Activated T-cell treated with anti-CD3 and anti-CD28 coated beads, Interleukin-2, amount 50 U/mL, for 72 hours (primary cell): Measurements from ENCODE around the gene USP47. TPM values are rescaled to one million over a fixed set of nuclear protein-coding genes. Genes with fewer than 3 reads are reported as not detected.

Experiments used
- ATAC-seq, 2 donors: fragments of 150-1000 bp; cut with Tn5 transposase; replicated peaks in 1 of 2; 2 replicates each; pipeline ENCODE4 v1.10.0; 2021; ENCODE audit warnings: moderate library complexity in 2 of 2, mild to moderate bottlenecking in 1 of 2
- DNase-seq, 2 donors: peaks; one replicate each; pipeline ENCODE4 v3.0.0; 2021 to 2022; ENCODE audit warnings: mixed read lengths in 1 of 2
- H3K27ac Mint-ChIP-seq: one replicate; pipeline ENCODE4 v1.8.0; 2022; ENCODE audit warnings: mild to moderate bottlenecking, moderate library complexity, mixed read lengths
- H3K27me3 Mint-ChIP-seq: one replicate; pipeline ENCODE4 v1.8.0; 2022; ENCODE audit warnings: low read depth, mixed read lengths
- H3K36me3 Mint-ChIP-seq, 2 donors: one replicate each; pipeline ENCODE4 v1.8.0; 2022; ENCODE audit warnings: mixed read lengths in 2 of 2, mild to moderate bottlenecking in 1 of 2; ENCODE audit not compliant: insufficient read depth in 2 of 2
- H3K4me1 Mint-ChIP-seq: one replicate; pipeline ENCODE4 v1.8.0; 2022; ENCODE audit warnings: low read depth, mixed read lengths
- H3K4me3 Mint-ChIP-seq, 2 donors: one replicate each; pipeline ENCODE4 v1.8.0; 2022; ENCODE audit warnings: mild to moderate bottlenecking in 2 of 2, mixed read lengths in 2 of 2, moderate library complexity in 2 of 2
- H3K9me3 Mint-ChIP-seq, 2 donors: one replicate each; pipeline ENCODE4 v1.8.0; 2022; ENCODE audit warnings: mixed read lengths in 2 of 2
- total RNA-seq, 2 donors: library from RNA; stranded (reverse); gene quantifications; one replicate each; pipeline ENCODE4 v1.2.3, GENCODE V29; 2022

The USP47 gene
- total RNA-seq, 2 donors from 2014 or later, result 75.8 to 85.6 TPM

GRCh38 chr11:11860103-11860979 is 18.6 kb downstream of the USP47 start:
- ATAC-seq, result no peak
- DNase-seq, result no peak
- H3K27me3 Mint-ChIP-seq, result no peaks in the 10 kb centered on the region
- H3K27ac Mint-ChIP-seq, result peak overlapping the region; percentile 59
- no peaks in the 10 kb centered on the region for H3K9me3 Mint-ChIP-seq
- H3K4me3 Mint-ChIP-seq, result peak overlapping the region in 1 of 2 donors; percentile 24
- H3K4me1 Mint-ChIP-seq, result peaks cover 69% of the 10 kb centered on the region
- H3K36me3 Mint-ChIP-seq, result no peaks in the 10 kb centered on the region

GRCh38 chr11:11862999-11863398 is 21.2 kb downstream of the USP47 start:
- Mint-ChIP-seq H3K36me3 (peaks cover 3 to 11% of the 10 kb centered on the region in 2 donors), H3K27ac (peak overlapping the region; percentile 29), H3K4me3 (no peak overlapping the region), H3K4me1 (peaks cover 69% of the 10 kb centered on the region), H3K9me3 (peaks cover 2 to 3% of the 10 kb centered on the region in 2 donors), H3K27me3 (no peaks in the 10 kb centered on the region)
- DNase-seq, result no peak
- no peak for ATAC-seq

DNA sequence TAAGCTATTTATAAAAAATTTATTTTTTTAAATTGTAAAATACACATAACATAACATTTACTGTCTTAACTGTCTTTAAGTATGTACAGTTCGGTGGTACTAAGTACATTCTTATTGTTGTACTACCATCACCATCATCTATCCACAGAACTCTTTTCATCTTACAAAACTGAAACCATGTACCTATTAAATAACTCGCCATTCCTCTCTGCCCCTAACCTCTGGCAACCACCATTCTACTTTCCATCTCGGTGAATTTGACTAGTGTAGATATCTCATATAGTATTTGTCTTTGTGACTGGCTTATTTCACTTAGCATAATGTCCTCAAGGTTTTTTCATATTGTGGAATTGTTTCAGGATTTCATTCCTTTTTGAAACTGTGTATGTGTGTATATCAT is 22.6 kb downstream of the USP47 start:
- H3K27ac Mint-ChIP-seq, result no peak overlapping the region
- DNase-seq (no peak), ATAC-seq (no peak)
- H3K9me3 Mint-ChIP-seq, result peaks cover 2 to 3% of the 10 kb centered on the region in 2 donors
- H3K36me3 Mint-ChIP-seq, result peaks cover 4 to 11% of the 10 kb centered on the region in 2 donors
- peak overlapping the region in 1 of 2 donors; percentile 3 for H3K4me3 Mint-ChIP-seq
- no peaks in the 10 kb centered on the region for H3K27me3 Mint-ChIP-seq
- peaks cover 65% of the 10 kb centered on the region for H3K4me1 Mint-ChIP-seq

GRCh38 chr11:11864803-11865202 is 23.0 kb downstream of the USP47 start:
- no peak for DNase-seq
- ATAC-seq, result no peak
- Mint-ChIP-seq H3K9me3 (peaks cover 2 to 3% of the 10 kb centered on the region in 2 donors), H3K4me1 (peaks cover 67% of the 10 kb centered on the region), H3K4me3 (peak overlapping the region in 1 of 2 donors; percentile 62), H3K27me3 (no peaks in the 10 kb centered on the region), H3K27ac (no peak overlapping the region), H3K36me3 (peaks cover 4 to 11% of the 10 kb centered on the region in 2 donors)

DNA sequence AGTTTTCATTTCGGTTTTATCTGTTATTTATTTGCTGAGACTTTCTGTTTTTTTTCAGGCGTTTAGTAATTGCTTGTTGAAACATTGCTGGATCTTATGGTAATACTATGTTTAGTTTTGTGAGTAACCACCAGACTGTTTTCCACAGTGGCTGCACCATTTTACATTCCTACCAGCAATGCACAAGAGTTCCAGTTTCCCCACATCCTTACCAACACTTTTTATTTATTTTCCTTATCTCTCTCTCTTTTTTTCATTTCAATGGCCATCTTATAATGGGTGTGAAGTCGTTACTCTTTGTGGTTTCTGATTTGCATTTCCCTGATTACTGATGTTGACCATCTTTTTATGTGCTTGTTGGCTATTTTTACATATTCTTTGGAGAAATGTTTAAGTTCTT is 23.7 kb downstream of the USP47 start:
- H3K27ac Mint-ChIP-seq, result no peak overlapping the region
- ATAC-seq, result no peak
- no peak for DNase-seq
- H3K4me1 Mint-ChIP-seq, result peaks cover 67% of the 10 kb centered on the region
- no peaks in the 10 kb centered on the region for H3K27me3 Mint-ChIP-seq
- peak overlapping the region; percentile 8 to 62 for H3K4me3 Mint-ChIP-seq
- H3K9me3 Mint-ChIP-seq, result peaks cover 2 to 3% of the 10 kb centered on the region in 2 donors
- H3K36me3 Mint-ChIP-seq, result peaks cover 4 to 11% of the 10 kb centered on the region in 2 donors

- ATAC-seq (no peak), DNase-seq (no peak)
- H3K4me3 Mint-ChIP-seq, result peak overlapping the region in 1 of 2 donors; percentile 8
- no peak overlapping the region for H3K27ac Mint-ChIP-seq
- H3K4me1 Mint-ChIP-seq, result peaks cover 70% of the 10 kb centered on the region
- peaks cover 2 to 3% of the 10 kb centered on the region in 2 donors for H3K9me3 Mint-ChIP-seq
- H3K27me3 Mint-ChIP-seq, result no peaks in the 10 kb centered on the region
- H3K36me3 Mint-ChIP-seq, result peaks cover 4 to 11% of the 10 kb centered on the region in 2 donors
Observed at GRCh38 chr11:11866203-11866602, 24.4 kb downstream of the USP47 start.

DNA sequence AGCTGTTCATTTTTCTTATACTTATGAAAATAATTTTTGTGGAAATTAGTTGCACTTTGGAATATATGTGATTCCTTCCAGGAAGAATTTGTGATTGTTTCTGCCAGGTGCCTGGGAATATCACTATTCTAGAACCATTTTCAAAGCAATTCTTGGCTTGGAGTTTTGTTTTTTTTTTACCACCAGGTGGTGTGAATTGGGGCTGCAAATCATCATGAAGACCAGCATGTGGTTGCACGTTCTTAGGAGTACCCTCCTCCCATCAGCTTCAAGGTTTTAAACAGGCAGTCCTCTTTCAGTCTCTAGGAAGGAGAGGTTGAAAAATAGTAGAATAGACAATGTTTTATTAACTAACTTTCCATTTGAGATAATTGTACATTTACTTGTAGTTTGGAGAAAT is 25.9 kb downstream of the USP47 start:
- Mint-ChIP-seq H3K27ac (no peak overlapping the region), H3K36me3 (peaks cover 4 to 11% of the 10 kb centered on the region in 2 donors), H3K27me3 (no peaks in the 10 kb centered on the region), H3K4me3 (no peak overlapping the region), H3K9me3 (peaks cover 2 to 3% of the 10 kb centered on the region in 2 donors), H3K4me1 (peaks cover 82% of the 10 kb centered on the region)
- ATAC-seq, result no peak
- no peak for DNase-seq

DNA sequence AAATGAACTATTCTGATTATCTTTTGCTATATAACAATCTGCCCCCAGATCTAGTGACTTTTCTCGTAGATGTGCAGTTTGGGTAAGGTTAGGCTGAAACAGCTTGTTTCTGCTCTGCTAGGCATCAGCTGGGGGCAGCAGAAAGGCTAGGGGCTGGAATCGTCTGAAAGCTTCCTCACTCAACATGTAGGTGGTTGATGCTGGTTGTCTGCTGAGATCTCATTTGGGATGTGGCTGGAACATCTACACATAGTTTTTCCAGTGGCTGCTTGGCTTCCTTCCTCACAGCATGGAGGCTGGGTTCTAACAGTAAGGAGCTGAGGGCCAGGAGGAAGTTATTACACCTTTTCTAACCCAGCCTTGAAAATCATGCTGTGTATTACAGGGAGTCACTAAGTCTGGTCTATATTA is 30.2 kb downstream of the USP47 start:
- H3K36me3 Mint-ChIP-seq, result peaks cover 4 to 5% of the 10 kb centered on the region in 2 donors
- peaks cover 2 to 3% of the 10 kb centered on the region in 2 donors for H3K9me3 Mint-ChIP-seq
- no peak for DNase-seq
- peak overlapping the region in 1 of 2 donors; percentile 14 for H3K4me3 Mint-ChIP-seq
- H3K4me1 Mint-ChIP-seq, result peaks cover 68% of the 10 kb centered on the region
- no peak for ATAC-seq
- no peak overlapping the region for H3K27ac Mint-ChIP-seq
- no peaks in the 10 kb centered on the region for H3K27me3 Mint-ChIP-seq

GRCh38 chr11:11876458-11876857 is 34.7 kb downstream of the USP47 start:
- no peak for ATAC-seq
- no peaks in the 10 kb centered on the region for H3K36me3 Mint-ChIP-seq

DNA sequence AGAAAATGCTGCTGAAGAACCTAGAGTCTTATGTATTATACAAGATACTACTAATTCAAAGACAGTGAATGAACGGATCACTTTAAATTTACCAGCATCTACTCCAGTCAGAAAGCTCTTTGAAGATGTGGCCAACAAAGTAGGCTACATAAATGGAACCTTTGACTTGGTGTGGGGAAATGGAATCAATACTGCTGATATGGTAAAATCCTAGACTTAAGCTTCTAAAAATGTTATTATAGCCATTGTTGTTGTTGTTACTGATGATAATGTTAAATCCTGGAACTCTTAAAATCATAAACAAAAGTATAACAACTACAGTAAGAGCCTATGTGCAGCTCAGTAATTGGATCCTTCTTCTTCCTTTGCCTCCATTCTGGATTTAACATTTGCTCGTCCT is 38.4 kb downstream of the USP47 start:
- Mint-ChIP-seq H3K9me3 (peaks cover 0 to 2% of the 10 kb centered on the region in 2 donors), H3K36me3 (peaks cover 5 to 11% of the 10 kb centered on the region in 2 donors), H3K27ac (no peak overlapping the region), H3K4me3 (no peak overlapping the region), H3K27me3 (no peaks in the 10 kb centered on the region), H3K4me1 (peaks cover 31% of the 10 kb centered on the region)
- ATAC-seq (no peak), DNase-seq (no peak)

More at GRCh38 chr11:11876458-11876857, 34.7 kb downstream of the USP47 start:
- H3K27me3 Mint-ChIP-seq, result no peaks in the 10 kb centered on the region
- H3K4me1 Mint-ChIP-seq, result peaks cover 33% of the 10 kb centered on the region
- H3K9me3 Mint-ChIP-seq, result no peaks in the 10 kb centered on the region
- no peak for DNase-seq
- H3K27ac Mint-ChIP-seq, result no peak overlapping the region
- no peak overlapping the region for H3K4me3 Mint-ChIP-seq

DNA sequence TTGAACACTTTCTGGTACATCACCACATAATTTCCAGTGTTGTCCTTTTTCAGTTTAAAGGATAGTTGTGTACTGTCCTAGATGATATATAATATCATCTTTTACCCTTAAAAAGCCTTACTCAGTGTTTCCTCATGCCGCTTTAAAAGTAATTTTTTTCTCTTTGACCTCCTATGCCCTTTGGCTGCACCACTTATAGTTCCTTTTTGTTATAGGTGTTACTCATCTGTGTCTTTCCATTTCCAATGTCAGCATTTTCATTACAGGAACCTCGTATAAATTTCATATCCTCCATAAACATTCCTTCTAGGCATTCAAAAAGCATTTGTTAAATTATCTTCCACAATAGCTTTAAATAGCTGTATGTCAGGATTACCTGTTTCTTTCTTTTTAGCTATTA is 40.8 kb downstream of the USP47 start:
- Mint-ChIP-seq H3K27me3 (no peaks in the 10 kb centered on the region), H3K27ac (no peak overlapping the region), H3K4me3 (no peak overlapping the region), H3K9me3 (peaks cover 0 to 3% of the 10 kb centered on the region in 2 donors), H3K4me1 (peaks cover 26% of the 10 kb centered on the region), H3K36me3 (peaks cover 17 to 34% of the 10 kb centered on the region in 2 donors)
- ATAC-seq, result no peak
- DNase-seq, result no peak

GRCh38 chr11:11884351-11884750 is 42.6 kb downstream of the USP47 start:
- Mint-ChIP-seq H3K9me3 (peaks cover 0 to 3% of the 10 kb centered on the region in 2 donors), H3K27me3 (no peaks in the 10 kb centered on the region), H3K36me3 (peaks cover 23 to 44% of the 10 kb centered on the region in 2 donors), H3K27ac (no peak overlapping the region), H3K4me1 (peaks cover 30% of the 10 kb centered on the region), H3K4me3 (no peak overlapping the region)
- ATAC-seq, result no peak
- DNase-seq, result no peak

DNA sequence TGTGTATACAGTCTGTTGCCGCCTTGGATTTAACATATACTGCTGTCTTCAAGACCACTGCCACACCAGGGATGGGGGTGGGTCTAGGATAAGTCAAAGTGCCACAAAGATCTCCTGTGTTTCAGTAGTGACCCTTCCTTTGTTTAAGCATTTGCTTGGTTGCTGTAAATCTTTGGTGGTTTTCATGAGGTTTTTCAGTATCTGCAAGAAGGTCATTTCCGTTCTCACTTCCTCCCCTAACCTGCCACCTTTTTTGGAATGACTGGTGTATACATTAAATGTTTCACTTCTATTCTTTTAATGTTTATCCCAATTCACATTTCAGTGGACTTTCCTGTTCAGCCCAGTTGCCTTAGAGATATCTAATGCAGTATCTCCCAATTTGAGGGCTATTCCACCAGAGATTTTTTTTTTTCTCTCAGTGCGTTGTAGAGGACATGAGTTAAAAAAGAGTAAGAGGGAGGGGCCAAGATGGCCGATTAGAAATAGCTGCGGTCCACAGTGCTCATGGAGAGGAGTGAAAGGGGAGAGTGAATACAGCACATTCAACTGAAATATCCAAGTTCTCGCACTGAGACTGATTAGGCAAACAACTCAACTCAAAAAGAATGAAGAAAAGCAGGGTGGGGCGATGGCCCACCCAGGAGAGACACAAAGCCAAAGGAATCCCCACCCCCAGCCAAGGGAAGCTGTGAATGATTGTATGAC is 43.2 kb downstream of the USP47 start:
- Mint-ChIP-seq H3K9me3 (peaks cover 0 to 3% of the 10 kb centered on the region in 2 donors), H3K27me3 (no peaks in the 10 kb centered on the region), H3K27ac (peak overlapping the region; percentile 66), H3K36me3 (peaks cover 23 to 47% of the 10 kb centered on the region in 2 donors), H3K4me3 (peak overlapping the region in 1 of 2 donors; percentile 60), H3K4me1 (peaks cover 30% of the 10 kb centered on the region)
- ATAC-seq (peak in 1 of 2 donors; percentile 53), DNase-seq (no peak)
